Gastrocnemius medialis (tissue), 4 donors: ENCODE results near the gene CHST15.

Experiments
- POLR2A ChIP-seq, 2 donors: fragments of 450-650 bp; IDR thresholded peaks; one replicate each; pipeline ENCODE4 v1.6.1; 2017; ENCODE audit warnings: antibody characterized with exemption in 2 of 2, mild to moderate bottlenecking in 2 of 2, moderate library complexity in 2 of 2
- TF ChIP-seq, protein P1 (sequence below), 5 experiments: fragments of 450-650 bp in 3 of 5; fragments of 200-600 bp in 2 of 5; sonication (generic) in 2 of 5; IDR thresholded peaks in 4 of 5; conservative IDR thresholded peaks in 1 of 5; 1 replicate in 4 of 5; 2 replicates in 1 of 5; pipeline ENCODE4 v1.5.1; 2016 to 2019; ENCODE audit warnings: antibody characterized with exemption in 5 of 5, mild to moderate bottlenecking in 3 of 5, moderate library complexity in 3 of 5

GRCh38 chr10:124008187-124008586 lies 85.2 kb downstream of the CHST15 start:
- TF ChIP-seq, protein P1, sequence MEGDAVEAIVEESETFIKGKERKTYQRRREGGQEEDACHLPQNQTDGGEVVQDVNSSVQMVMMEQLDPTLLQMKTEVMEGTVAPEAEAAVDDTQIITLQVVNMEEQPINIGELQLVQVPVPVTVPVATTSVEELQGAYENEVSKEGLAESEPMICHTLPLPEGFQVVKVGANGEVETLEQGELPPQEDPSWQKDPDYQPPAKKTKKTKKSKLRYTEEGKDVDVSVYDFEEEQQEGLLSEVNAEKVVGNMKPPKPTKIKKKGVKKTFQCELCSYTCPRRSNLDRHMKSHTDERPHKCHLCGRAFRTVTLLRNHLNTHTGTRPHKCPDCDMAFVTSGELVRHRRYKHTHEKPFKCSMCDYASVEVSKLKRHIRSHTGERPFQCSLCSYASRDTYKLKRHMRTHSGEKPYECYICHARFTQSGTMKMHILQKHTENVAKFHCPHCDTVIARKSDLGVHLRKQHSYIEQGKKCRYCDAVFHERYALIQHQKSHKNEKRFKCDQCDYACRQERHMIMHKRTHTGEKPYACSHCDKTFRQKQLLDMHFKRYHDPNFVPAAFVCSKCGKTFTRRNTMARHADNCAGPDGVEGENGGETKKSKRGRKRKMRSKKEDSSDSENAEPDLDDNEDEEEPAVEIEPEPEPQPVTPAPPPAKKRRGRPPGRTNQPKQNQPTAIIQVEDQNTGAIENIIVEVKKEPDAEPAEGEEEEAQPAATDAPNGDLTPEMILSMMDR (IDR thresholded peaks at IDR 0.05 in 4 of 5, conservative IDR thresholded peaks at IDR 0.05 in 1 of 5), result no peak
- TF ChIP-seq POLR2A (IDR thresholded peaks at IDR 0.05), result no peak
